ENCODE measurements around the gene PDCL3. TPM values are rescaled to one million over a fixed set of nuclear protein-coding genes. Genes with fewer than 3 reads are reported as not detected.

Gene PDCL3
- total RNA-seq, 1 donor from 2014 or later, result 35.4 TPM

DNA sequence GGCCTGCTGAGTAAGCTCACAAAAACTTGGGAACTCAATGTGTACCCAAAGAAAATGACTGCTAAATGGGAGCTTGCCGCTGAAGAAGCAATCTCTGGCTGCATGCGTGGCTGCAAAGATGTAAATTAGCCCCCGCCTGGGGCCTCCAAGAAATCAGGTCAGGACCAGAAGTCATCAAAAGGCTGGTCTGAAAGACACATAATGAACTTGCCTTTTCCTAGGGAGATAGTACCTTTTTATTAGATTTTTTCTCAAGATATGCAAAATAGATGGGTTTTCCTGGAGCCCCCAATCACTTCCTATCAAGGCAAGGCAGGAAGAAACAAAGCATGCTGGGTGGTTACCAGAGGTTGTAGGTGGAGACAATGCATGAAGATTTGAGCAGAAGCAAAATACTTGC lies 38.9 kb downstream of the PDCL3 start:
- H3K27ac Mint-ChIP-seq (ENCODE audit: unreplicated experiment), result no peak overlapping the region

DNA sequence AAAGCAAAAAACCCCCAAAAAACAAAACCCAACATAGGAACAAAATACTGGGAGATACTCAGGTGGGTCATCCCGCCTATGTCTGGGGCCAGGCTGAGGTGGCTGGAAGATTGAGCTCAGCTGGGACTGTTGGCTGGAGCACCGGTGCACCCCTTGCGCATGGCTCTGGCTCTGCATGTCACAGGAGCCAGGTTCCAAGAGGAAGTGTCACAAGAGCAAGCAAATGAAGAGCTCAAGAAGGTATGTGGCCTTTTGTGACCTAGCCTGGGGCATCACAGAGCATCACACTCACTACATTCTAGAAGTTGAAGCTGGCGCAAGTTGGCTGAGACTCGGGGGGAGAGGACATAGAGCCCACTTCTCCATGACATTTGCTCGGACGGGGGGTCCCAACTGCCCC lies 40.6 kb downstream of the PDCL3 start:
- Mint-ChIP-seq H3K4me1 (peaks cover 23% of the 10 kb centered on the region), H3K36me3 (ENCODE audit: low read depth) (no peaks in the 10 kb centered on the region), H3K27me3 (ENCODE audit: low read depth) (no peaks in the 10 kb centered on the region), H3K4me3 (no peak overlapping the region), H3K27ac (ENCODE audit: unreplicated experiment) (no peak overlapping the region), H3K9me3 (no peaks in the 10 kb centered on the region)
- no peak for DNase-seq (ENCODE audit: low read depth, low spot score)
- TF ChIP-seq, protein P1, sequence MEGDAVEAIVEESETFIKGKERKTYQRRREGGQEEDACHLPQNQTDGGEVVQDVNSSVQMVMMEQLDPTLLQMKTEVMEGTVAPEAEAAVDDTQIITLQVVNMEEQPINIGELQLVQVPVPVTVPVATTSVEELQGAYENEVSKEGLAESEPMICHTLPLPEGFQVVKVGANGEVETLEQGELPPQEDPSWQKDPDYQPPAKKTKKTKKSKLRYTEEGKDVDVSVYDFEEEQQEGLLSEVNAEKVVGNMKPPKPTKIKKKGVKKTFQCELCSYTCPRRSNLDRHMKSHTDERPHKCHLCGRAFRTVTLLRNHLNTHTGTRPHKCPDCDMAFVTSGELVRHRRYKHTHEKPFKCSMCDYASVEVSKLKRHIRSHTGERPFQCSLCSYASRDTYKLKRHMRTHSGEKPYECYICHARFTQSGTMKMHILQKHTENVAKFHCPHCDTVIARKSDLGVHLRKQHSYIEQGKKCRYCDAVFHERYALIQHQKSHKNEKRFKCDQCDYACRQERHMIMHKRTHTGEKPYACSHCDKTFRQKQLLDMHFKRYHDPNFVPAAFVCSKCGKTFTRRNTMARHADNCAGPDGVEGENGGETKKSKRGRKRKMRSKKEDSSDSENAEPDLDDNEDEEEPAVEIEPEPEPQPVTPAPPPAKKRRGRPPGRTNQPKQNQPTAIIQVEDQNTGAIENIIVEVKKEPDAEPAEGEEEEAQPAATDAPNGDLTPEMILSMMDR (conservative IDR thresholded peaks at IDR 0.05), result no peak

More for the DNA sequence above, 38.9 kb downstream of the PDCL3 start:
- Mint-ChIP-seq H3K4me3 (no peak overlapping the region), H3K27me3 (ENCODE audit: low read depth) (no peaks in the 10 kb centered on the region), H3K4me1 (peaks cover 19% of the 10 kb centered on the region), H3K9me3 (no peaks in the 10 kb centered on the region), H3K36me3 (ENCODE audit: low read depth) (no peaks in the 10 kb centered on the region)
- TF ChIP-seq, protein P1 (conservative IDR thresholded peaks at IDR 0.05), result no peak
- DNase-seq (ENCODE audit: low read depth, low spot score), result no peak

DNA sequence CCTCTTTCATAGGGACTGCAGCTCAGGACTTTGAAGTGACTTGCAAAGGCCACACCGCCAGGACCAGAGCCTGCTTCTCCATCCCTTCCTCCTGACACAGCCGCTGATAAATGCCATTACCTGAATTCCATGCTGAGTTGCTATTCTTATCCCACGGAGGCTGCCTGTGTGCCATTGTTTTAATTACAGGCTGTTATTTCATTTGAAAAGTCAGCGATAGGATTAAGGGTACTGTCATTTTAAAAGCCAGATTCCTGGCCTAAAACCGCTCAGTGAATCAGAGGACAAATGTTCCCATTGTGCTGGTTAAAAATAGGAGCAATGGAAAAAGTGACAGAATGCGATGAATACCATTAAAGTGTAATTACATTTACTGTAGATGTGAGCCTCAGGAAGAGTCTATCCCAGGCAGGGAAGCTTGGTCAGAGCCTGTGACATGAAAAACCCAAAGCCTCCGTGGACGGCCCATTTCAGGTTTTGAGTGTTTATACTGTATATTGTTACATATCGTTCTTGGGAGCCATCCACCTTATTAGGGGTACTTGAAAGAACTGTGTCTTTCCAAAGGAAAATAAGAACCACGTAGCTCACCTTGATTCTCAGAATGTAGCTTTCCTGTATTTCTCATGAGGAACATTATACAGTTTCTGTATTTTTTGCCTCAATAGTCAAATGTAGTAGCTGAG lies 41.3 kb downstream of the PDCL3 start:
- Mint-ChIP-seq H3K27ac (ENCODE audit: unreplicated experiment) (no peak overlapping the region), H3K4me3 (no peak overlapping the region), H3K9me3 (no peaks in the 10 kb centered on the region), H3K27me3 (ENCODE audit: low read depth) (no peaks in the 10 kb centered on the region), H3K36me3 (ENCODE audit: low read depth) (no peaks in the 10 kb centered on the region), H3K4me1 (peaks cover 23% of the 10 kb centered on the region)
- TF ChIP-seq, protein P1 (conservative IDR thresholded peaks at IDR 0.05), result no peak
- no peak for DNase-seq (ENCODE audit: low read depth, low spot score)

GRCh38 chr2:100606332-100606725 lies 43.5 kb downstream of the PDCL3 start:
- no peak overlapping the region for H3K27ac Mint-ChIP-seq (ENCODE audit: unreplicated experiment)
- peaks cover 21% of the 10 kb centered on the region for H3K4me1 Mint-ChIP-seq
- H3K9me3 Mint-ChIP-seq, result no peaks in the 10 kb centered on the region
- DNase-seq (ENCODE audit: low read depth, low spot score), result no peak
- no peaks in the 10 kb centered on the region for H3K36me3 Mint-ChIP-seq (ENCODE audit: low read depth)
- H3K4me3 Mint-ChIP-seq, result no peak overlapping the region
- H3K27me3 Mint-ChIP-seq (ENCODE audit: low read depth), result no peaks in the 10 kb centered on the region
- TF ChIP-seq, protein P1 (conservative IDR thresholded peaks at IDR 0.05), result no peak

DNA sequence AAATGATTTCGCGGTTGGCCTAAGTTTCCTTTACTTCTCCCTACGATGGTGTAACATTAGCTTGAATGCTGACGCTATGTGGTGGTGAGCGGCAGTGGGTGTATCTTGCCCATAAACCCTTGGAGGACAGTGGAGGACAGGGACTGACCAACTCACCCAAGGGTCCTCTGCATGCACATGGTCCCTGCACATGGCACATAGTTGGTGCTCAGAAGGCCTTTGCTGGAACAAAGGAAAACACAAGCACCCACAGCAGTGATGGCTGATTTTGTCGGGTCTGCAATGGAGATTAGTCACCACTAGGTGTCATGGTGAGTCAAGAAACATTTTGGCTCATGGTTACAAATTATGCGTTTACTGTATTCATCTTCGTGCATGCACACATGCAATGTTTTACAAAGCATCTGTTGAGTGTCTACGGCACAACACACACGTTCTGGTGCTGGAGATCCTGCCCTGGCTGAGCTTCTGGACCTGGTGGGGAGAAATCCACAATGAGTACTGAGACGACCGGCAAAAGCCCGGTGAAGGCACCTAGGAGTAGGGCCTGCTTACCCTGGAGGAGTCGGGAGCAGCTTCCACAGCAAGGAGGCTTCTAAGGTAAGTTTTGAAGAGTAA lies 44.0 kb downstream of the PDCL3 start:
- Mint-ChIP-seq H3K27me3 (ENCODE audit: low read depth) (no peaks in the 10 kb centered on the region), H3K9me3 (no peaks in the 10 kb centered on the region), H3K27ac (ENCODE audit: unreplicated experiment) (no peak overlapping the region), H3K4me3 (no peak overlapping the region), H3K36me3 (ENCODE audit: low read depth) (no peaks in the 10 kb centered on the region), H3K4me1 (peaks cover 15% of the 10 kb centered on the region)
- peak; percentile 45 for DNase-seq (ENCODE audit: low read depth, low spot score)
- TF ChIP-seq, protein P1 (conservative IDR thresholded peaks at IDR 0.05), result peak; percentile 89

All from neural crest cell (in vitro differentiated cells).